K562 (cell line): Measurements from ENCODE around the gene RERE.

Experiments
- CTCF ChIP-seq, 3 experiments: IDR thresholded peaks in 2 of 3; conservative IDR thresholded peaks in 1 of 3; 2 replicates each; pipeline ENCODE4 v1.5.1; 2011 to 2012; ENCODE audit warnings: low read length in 3 of 3, mild to moderate bottlenecking in 3 of 3, control low read depth in 2 of 3, improper control_type of control experiment in 1 of 3, inconsistent platforms in 1 of 3, low read depth in 1 of 3, mixed read lengths in 1 of 3, moderate library complexity in 1 of 3; ENCODE audit not compliant: insufficient read depth in 2 of 3
- ELF1 ChIP-seq: fragments of 200-800 bp; sonication (Bioruptor generic); IDR thresholded peaks from 2 replicates; pipeline ENCODE4 v1.6.1; 2016; ENCODE audit warnings: missing genetic modification characterization, missing compliant biosample characterization
- EZH2 ChIP-seq: IDR thresholded peaks from 2 replicates; pipeline ENCODE4 v1.6.1; 2012; ENCODE audit warnings: low read depth, mild to moderate bottlenecking, inconsistent platforms, low read length, borderline replicate concordance
- GATAD2B ChIP-seq: fragments of 450-650 bp; IDR thresholded peaks from 2 replicates; pipeline ENCODE4 v1.6.1; 2017; ENCODE audit warnings: mild to moderate bottlenecking, borderline replicate concordance
- MYNN ChIP-seq, 2 experiments: sonication (generic); formaldehyde crosslinking in 1 of 2; IDR thresholded peaks; 2 replicates each; pipeline versions ENCODE4 v1.5.0 to v1.6.1; 2016 to 2020; ENCODE audit warnings: antibody characterized with exemption in 1 of 2, missing genetic modification reagents in 1 of 2
- NBN ChIP-seq: fragments of 450-650 bp; IDR thresholded peaks from 2 replicates; pipeline ENCODE4 v1.6.1; 2016; ENCODE audit warnings: low read depth, mild to moderate bottlenecking
- RAD51 ChIP-seq: fragments of 450-650 bp; IDR thresholded peaks from 2 replicates; pipeline ENCODE4 v1.7.1; 2016; ENCODE audit warnings: low read depth, mild to moderate bottlenecking, borderline replicate concordance
- SNRNP70 ChIP-seq: fragments of 200-400 bp; formaldehyde crosslinking; optimal IDR thresholded peaks from 2 replicates; pipeline ENCODE3; 2017; ENCODE audit warnings: low read depth, low read length
- ZNF124 ChIP-seq: sonication (generic); formaldehyde crosslinking; IDR thresholded peaks from 2 replicates; pipeline ENCODE4 v1.8.1; 2022; ENCODE audit warnings: missing genetic modification reagents
- ZNF436 ChIP-seq: fragments of 250-450, 450-650 bp; sonication (Bioruptor Pico); formaldehyde crosslinking; IDR thresholded peaks from 2 replicates; pipeline ENCODE4 v1.7.0; 2020; ENCODE audit warnings: mild to moderate bottlenecking
- ZNF639 ChIP-seq, 2 experiments: fragments of 200-800 bp in 1 of 2; sonication (Bioruptor generic) in 1 of 2; sonication (generic) in 1 of 2; formaldehyde crosslinking in 1 of 2; IDR thresholded peaks in 1 of 2; conservative IDR thresholded peaks in 1 of 2; 2 replicates each; pipeline versions ENCODE4 v1.5.0 to v1.6.1; 2016 to 2020; ENCODE audit warnings: missing compliant biosample characterization in 1 of 2, missing genetic modification characterization in 1 of 2, missing genetic modification reagents in 1 of 2

- TF ChIP-seq ZNF639 (CRISPR knock-in tag; conservative IDR thresholded peaks at IDR 0.05 in 1 of 2, IDR thresholded peaks at IDR 0.05 in 1 of 2) (no peak), ZNF124 (CRISPR knock-in tag) (no peak), SNRNP70 (no peak), ELF1 (tag) (no peak), EZH2 (no peak), NBN (no peak), ZNF436 (CRISPR knock-in tag) (no peak), MYNN (IDR thresholded peaks at IDR 0.05) (no peak), MYNN (CRISPR knock-in tag; IDR thresholded peaks at IDR 0.05) (no peak), CTCF (IDR thresholded peaks at IDR 0.05 in 2 of 3, conservative IDR thresholded peaks at IDR 0.05 in 1 of 3; ENCODE audit: insufficient read depth in 2 of 3, low read depth in 1 of 3, low read length in 3 of 3) (no peak), RAD51 (no peak), GATAD2B (no peak)
These were observed 154.9 kb downstream of the RERE start for GRCh38 chr1:8662380-8663072.
